ENCODE results near the gene INKA2. TPM values are rescaled to one million over a fixed set of nuclear protein-coding genes. Genes with fewer than 3 reads are reported as not detected.

The INKA2 gene
- total RNA-seq, 1 donor from 2014 or later: 3.0 TPM

DNA sequence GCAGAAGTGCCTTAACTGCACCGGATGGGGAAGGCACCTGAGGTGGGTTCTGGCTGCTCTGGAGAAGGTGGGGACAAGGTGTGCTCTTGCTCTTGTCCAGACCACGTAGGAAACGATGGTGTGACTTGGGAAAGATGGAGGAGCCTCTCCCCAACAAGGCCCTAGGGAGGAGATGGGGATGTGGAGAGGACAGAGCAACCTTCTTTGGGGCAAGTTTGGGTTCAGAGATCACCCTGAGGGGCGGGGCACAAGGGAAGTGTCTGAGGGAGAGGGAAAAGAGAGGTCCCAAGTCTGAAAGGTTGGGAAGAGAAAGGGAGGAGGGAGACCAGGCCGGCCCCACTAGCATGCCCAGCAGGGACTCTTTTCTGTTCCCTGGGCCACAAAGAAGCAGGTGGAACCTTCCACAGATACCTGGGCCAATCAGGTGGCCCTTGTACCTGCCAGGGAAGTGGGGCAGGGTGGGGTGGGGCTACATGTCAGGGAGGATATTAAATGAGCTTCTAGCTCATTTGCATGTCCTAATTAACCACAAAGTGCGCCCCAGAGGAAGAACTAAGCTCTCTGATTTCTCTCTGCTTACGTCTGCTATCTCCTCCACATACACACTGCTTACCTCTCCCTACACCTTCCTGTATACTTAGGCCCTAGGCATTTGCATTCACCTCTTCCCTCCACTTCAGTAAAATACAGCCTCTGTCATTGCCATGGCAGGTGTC lies 15.9 kb downstream of the INKA2 start:
- TF ChIP-seq, protein P1, sequence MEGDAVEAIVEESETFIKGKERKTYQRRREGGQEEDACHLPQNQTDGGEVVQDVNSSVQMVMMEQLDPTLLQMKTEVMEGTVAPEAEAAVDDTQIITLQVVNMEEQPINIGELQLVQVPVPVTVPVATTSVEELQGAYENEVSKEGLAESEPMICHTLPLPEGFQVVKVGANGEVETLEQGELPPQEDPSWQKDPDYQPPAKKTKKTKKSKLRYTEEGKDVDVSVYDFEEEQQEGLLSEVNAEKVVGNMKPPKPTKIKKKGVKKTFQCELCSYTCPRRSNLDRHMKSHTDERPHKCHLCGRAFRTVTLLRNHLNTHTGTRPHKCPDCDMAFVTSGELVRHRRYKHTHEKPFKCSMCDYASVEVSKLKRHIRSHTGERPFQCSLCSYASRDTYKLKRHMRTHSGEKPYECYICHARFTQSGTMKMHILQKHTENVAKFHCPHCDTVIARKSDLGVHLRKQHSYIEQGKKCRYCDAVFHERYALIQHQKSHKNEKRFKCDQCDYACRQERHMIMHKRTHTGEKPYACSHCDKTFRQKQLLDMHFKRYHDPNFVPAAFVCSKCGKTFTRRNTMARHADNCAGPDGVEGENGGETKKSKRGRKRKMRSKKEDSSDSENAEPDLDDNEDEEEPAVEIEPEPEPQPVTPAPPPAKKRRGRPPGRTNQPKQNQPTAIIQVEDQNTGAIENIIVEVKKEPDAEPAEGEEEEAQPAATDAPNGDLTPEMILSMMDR (IDR thresholded peaks at IDR 0.05; ENCODE audit: insufficient read depth, low read length, poor library complexity, severe bottlenecking): no peak
- no peaks in the 10 kb centered on the region for H3K27me3 ChIP-seq (ENCODE audit: control insufficient read depth, insufficient read depth, low read length)
- H3K4me3 ChIP-seq (ENCODE audit: low read depth, low read length): no peak overlapping the region
- DNase-seq (ENCODE audit: low read depth): no peak
- H3K36me3 ChIP-seq (ENCODE audit: control insufficient read depth, insufficient read depth, low read length): no peaks in the 10 kb centered on the region

DNA sequence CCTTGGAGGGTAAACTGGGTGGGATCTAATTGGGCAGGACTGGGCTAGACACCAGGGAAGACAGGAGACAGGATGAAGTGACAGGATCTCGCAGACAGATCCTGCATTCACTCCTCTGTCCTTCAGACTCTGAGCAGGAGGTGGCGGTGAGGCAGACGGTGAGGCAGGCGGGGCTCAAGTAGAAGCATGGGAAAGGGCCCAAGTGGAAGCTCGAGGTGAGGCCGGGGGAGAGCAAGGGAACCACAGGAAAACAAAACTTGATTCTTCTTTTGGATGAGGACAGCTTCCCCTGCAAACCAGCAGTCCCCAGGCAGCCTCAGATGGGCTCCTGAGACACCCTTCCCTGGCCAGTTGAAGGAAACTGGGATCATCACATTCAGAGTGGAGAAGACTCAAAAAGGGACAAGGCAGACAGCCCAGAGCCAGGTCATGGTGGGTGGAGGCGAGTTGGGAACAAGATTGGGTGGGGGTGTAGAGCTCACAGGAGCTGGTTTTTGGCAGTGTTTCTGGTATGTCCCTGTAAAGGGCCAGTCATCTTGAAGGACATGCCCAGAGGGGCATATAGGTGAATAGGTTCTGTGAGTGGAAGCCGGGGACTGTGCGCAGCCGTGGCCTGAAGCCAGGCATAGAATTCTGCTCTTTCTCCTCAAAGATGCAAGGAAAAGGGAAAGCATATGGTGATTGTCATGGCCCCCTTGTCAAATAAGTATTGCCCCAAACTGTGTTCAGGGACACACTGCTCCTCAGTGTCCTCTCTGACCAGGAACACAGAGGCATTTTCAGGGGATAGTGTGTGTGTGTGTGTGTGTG lies 18.0 kb downstream of the INKA2 start:
- Histone ChIP-seq H3K4me3 (ENCODE audit: low read depth, low read length) (no peak overlapping the region), H3K36me3 (ENCODE audit: control insufficient read depth, insufficient read depth, low read length) (no peaks in the 10 kb centered on the region), H3K27me3 (ENCODE audit: control insufficient read depth, insufficient read depth, low read length) (no peaks in the 10 kb centered on the region)
- TF ChIP-seq, protein P1 (IDR thresholded peaks at IDR 0.05; ENCODE audit: insufficient read depth, low read length, poor library complexity, severe bottlenecking): no peak
- DNase-seq (ENCODE audit: low read depth): no peak

DNA sequence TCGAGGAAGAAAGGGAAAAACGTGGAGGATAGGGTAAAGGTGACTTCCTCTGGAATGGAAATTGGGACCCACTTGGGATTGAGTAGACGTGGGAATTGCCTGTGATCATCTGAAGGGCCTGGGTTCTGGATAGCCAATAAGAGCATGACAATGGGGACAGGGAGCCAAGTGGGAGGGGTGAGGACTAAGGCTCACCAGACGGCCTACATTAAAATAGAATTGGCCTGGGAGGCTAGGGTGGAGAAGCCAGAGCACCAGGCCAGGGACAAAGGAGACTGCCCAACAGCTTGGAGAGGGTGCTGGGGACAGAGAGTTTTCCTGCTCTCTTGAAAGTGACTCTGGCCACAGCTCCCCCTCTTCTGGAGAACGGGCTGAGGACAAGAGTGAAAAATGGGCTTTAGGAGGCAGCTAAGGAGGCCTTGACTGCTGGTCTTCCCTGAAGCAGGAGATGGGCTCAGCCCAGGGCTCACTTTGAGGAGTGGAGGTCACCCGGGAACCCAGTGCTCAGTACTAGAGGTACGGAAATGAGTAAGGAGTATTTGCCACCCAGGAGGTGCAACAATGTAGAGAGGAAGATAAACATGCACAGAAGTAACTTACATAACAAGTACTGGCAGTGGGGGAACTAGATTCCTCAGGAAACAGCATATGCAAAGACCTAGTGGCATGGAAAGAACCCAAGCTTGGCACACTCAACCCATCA lies 18.8 kb downstream of the INKA2 start:
- Histone ChIP-seq H3K36me3 (ENCODE audit: control insufficient read depth, insufficient read depth, low read length) (no peaks in the 10 kb centered on the region), H3K27me3 (ENCODE audit: control insufficient read depth, insufficient read depth, low read length) (no peaks in the 10 kb centered on the region), H3K4me3 (ENCODE audit: low read depth, low read length) (no peak overlapping the region)
- no peak for DNase-seq (ENCODE audit: low read depth)
- TF ChIP-seq, protein P1 (IDR thresholded peaks at IDR 0.05; ENCODE audit: insufficient read depth, low read length, poor library complexity, severe bottlenecking): no peak

DNA sequence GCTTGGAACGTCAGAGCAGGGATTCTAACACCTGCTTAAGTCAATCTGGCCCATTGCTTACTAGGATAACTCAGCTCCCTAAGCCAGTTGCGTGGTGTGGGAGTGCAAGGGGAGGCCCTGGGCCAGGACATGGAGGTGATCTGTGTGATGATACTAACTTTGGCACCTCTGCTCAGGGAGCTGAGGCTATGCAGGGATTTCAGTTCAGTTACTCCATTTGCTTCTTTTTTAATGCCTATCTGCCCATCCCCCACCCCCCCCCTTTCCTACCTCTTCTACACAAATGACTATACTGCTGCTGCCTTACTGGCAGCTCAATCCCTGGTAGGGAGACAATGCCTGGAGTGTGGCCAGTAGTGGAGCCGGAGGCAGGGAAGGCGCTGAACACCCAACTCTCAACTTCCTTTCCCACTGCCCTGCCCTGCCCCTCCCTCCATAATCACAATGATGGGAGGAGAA lies 19.5 kb downstream of the INKA2 start:
- TF ChIP-seq, protein P1 (IDR thresholded peaks at IDR 0.05; ENCODE audit: insufficient read depth, low read length, poor library complexity, severe bottlenecking): no peak
- no peak overlapping the region for H3K4me3 ChIP-seq (ENCODE audit: low read depth, low read length)
- H3K27me3 ChIP-seq (ENCODE audit: control insufficient read depth, insufficient read depth, low read length): no peaks in the 10 kb centered on the region
- DNase-seq (ENCODE audit: low read depth): no peak
- H3K36me3 ChIP-seq (ENCODE audit: control insufficient read depth, insufficient read depth, low read length): no peaks in the 10 kb centered on the region

- H3K36me3 ChIP-seq (ENCODE audit: control insufficient read depth, insufficient read depth, low read length): no peaks in the 10 kb centered on the region
- DNase-seq (ENCODE audit: low read depth): no peak
- no peak overlapping the region for H3K4me3 ChIP-seq (ENCODE audit: low read depth, low read length)
- H3K27me3 ChIP-seq (ENCODE audit: control insufficient read depth, insufficient read depth, low read length): no peaks in the 10 kb centered on the region
- TF ChIP-seq, protein P1 (IDR thresholded peaks at IDR 0.05; ENCODE audit: insufficient read depth, low read length, poor library complexity, severe bottlenecking): no peak
These were observed 20.1 kb downstream of the INKA2 start for GRCh38 chr1:111719135-111719534.

All from kidney epithelial cell (primary cell).